Measurements from ENCODE around the gene THOC6. TPM values are rescaled to one million over a fixed set of nuclear protein-coding genes. Genes with fewer than 3 reads are reported as not detected.
A peak's percentile ranks its signal among the peaks of the same experiment; 100 is the strongest.

Gene THOC6
- total RNA-seq, 1 donor from 2014 or later = 21.3 TPM

- no peak for ATAC-seq
Observed at GRCh38 chr16:3017794-3018506, 5.9 kb upstream of the THOC6 start, which contains the start of gene CLDN6. CLDN6 (minus strand) TSS chr16:3018183; CDS start chr16:3016021, 2,162 bp downstream.

GRCh38 chr16:3019594-3020246, 4.1 kb upstream of the THOC6 start:
- no peak for ATAC-seq

- peak; percentile 20 for ATAC-seq
Observed at GRCh38 chr16:3020247-3020603, 3.6 kb upstream of the THOC6 start, which contains the start of gene TNFRSF12A. TNFRSF12A (plus strand) TSS chr16:3020368; CDS start chr16:3020398, 30 bp downstream.

GRCh38 chr16:3020604-3021448, 3.0 kb upstream of the THOC6 start:
- peak; percentile 35 for ATAC-seq

GRCh38 chr16:3021449-3022207, 2.2 kb upstream of the THOC6 start:
- ATAC-seq = peak; percentile 51

- peak; percentile 51 for ATAC-seq
Observed at GRCh38 chr16:3022208-3022683, 1.6 kb upstream of the THOC6 start.

GRCh38 chr16:3022684-3023414, 986 bp upstream of the THOC6 start:
- no peak for ATAC-seq

GRCh38 chr16:3023415-3023668, 493 bp upstream of the THOC6 start:
- peak; percentile 0 for ATAC-seq

DNA sequence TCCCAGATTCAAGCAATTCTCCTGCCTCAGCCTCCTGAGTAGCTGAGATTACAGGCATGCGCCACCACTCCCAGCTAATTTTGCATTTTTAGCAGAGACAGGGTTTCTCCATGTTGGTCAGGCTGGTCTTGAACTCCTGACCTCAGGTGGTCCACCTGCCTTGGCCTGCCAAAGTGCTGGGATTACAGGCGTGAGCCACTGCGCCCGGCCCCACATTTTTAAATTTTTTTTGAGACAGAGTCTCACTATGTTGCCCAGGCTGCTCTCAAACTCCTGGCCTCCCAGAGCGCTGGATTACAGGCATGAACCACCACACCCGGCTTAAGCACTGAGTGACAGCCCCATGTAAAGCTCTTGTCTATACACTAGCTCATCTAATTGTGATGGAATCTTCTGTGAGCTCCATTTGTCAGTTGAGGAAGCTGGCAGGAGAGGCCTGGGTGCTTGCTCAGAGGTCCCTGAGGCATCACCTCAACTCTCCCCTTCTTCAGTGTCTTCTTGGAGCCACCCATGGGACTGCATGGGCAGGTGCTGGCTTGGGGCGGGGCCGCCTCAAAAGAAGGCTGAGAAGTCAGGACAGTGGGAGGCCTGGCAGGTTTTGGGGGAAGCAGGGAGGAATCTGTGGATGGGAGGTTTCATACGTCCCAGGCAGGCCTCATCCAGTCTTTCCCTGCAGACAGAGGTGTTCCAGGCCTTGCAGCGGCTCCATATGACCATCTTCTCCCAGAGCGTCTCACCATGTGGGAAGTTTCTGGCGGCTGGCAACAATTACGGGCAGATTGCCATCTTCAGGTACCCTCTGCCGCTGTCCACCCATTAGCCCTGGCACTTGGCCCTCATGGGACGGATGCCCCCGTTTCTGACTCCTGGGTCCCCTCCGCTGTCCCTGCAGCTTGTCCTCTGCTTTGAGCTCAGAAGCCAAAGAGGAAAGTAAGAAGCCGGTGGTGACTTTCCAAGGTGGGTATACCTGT, 1.5 kb downstream of the THOC6 start:
- no peak for ATAC-seq

DNA sequence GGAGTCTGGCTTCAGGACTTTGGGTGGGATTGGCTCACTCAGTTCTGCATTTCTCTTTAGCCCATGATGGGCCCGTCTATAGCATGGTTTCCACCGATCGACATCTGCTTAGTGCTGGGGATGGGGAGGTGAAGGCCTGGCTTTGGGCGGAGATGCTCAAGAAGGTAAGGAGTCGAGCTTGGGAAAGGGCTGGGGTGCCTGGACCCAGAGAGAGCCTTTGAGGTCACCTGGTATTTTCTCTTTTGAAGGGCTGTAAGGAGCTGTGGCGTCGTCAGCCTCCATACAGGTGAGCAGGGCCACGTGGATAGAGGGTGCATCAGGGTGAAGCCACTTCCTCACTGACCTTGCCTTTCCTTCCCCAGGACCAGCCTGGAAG, 2.2 kb downstream of the THOC6 start:
- ATAC-seq = no peak

DNA sequence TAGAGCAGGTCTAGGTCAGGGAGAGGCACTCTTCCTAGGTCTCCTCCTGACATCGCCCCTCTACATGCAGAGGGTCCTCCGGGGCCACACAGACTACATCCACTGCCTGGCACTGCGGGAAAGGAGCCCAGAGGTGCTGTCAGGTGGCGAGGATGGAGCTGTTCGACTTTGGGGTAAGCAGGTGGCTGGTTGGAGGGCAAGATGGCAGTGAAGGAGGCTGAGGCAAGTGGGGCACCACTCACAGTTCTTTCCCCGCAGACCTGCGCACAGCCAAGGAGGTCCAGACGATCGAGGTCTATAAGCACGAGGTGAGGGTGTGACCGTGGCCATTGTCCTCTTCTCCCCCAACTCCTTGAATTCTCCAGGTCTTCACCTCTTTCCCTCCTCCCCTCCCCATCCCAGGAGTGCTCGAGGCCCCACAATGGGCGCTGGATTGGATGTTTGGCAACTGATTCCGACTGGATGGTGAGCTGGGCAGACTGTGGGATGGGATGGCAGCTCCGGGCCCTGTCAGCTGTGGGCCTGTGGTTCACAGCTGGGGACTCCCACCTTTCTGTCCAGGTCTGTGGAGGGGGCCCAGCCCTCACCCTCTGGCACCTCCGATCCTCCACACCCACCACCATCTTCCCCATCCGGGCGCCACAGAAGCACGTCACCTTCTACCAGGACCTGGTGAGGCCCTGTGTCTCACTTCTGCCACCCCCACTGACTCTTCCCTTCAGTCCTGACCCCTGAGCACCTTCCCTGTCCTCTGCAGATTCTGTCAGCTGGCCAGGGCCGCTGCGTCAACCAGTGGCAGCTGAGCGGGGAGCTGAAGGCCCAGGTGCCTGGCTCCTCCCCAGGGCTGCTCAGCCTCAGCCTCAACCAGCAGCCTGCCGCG, 3.0 kb downstream of the THOC6 start:
- ATAC-seq = no peak

GRCh38 chr16:3027489-3027795, 3.6 kb downstream of the THOC6 start:
- ATAC-seq = no peak

- ATAC-seq = peak; percentile 55
Observed at GRCh38 chr16:3027983-3028715, 4.3 kb downstream of the THOC6 start.

- ATAC-seq = no peak
Observed at GRCh38 chr16:3028716-3029319, 5.0 kb downstream of the THOC6 start.

GRCh38 chr16:3029491-3030221, 5.8 kb downstream of the THOC6 start:
- peak; percentile 4 for ATAC-seq

DNA sequence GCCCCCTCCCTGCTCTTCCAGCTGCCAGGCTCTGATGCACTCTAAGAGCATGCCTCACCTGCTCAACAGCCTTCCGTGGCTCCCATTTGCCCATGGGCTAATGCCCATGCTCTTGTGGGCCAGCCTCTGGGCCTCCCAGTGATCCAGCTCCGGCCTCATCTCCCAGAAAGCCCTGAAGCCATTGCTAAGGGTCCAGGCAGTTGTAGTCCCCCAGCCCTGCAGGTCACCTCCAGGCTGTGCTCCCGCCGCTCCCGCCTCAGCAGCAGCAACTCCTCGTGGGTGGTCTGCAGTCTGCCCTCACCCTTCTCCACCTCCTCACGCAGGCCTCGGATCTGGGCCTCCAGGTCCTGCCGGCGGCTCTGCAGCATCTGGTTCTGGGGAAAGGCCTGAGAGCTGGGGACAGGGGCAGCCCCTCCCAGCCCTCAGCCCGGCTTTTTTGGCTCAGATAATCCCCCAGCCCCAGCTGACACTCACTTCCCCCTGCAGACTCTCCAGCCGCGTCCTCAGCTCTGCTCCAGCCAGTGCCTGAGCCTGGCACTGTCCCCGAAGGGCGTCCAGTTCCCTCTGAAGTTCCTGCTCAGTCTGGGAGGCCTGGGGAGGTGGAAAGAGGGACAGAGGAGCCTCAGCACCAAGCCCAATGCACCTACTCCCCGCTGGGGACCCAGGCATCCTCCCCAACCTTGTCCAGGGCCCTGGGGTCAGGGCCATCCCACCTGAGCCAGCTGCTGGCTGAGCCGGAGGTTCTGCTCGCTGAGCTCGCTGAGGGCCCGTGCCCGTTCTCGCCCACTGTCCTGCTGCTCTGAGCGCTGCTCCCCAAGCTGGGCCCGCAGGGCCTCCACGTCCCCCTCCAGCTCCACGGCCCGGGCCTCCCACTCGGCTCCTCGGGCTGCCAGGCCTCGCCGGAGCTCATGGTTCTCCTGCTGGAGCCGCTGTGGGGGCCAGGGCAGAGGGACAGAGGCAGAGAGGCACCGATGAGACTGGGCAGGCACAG, 6.7 kb downstream of the THOC6 start:
- no peak for ATAC-seq

DNA sequence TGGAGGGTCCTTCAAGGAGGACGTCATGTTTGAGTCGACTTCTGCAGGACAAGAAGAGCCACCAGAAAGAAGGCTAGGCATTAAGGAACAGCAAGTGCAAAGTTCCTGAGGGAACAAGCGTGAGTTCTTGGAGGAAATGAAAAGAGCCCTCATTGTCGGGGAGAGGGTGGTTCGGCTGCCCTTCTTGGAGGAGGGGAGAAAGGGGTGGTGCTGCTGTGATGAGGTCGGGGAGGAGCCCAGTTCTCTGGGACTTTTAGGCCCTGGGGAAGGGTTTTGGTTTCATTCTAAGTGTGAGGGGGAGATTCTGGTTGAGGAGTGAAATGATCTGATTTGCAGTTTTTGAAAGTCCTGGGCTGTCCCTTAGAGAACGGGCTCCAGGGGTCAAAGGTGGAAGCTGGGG, 8.8 kb downstream of the THOC6 start:
- no peak for ATAC-seq
